T-helper 2 cell (primary cell): ENCODE results near the gene SPTBN1.

ENCODE experiments used
- DNase-seq, 5 experiments: peaks; one replicate each; pipeline versions ENCODE4 v3.0.0 to v3.0.0-alpha.2; 2012 to 2022

SPTBN1 gene

GRCh38 chr2:54577944-54578647 lies 122.0 kb downstream of the SPTBN1 start:
- DNase-seq: no peak

- no peak for DNase-seq
Observed at GRCh38 chr2:54578648-54579045, 122.5 kb downstream of the SPTBN1 start.

- no peak for DNase-seq
Observed at GRCh38 chr2:54579061-54579681, 123.0 kb downstream of the SPTBN1 start.

GRCh38 chr2:54579682-54580620 lies 123.8 kb downstream of the SPTBN1 start:
- DNase-seq: peak in 3 of 5 experiments; percentile 31 to 82 (median 70)

- peak in 1 of 5 experiments; percentile 38 for DNase-seq
Observed at GRCh38 chr2:54581326-54582039, 125.4 kb downstream of the SPTBN1 start.

GRCh38 chr2:54582987-54583386 lies 126.9 kb downstream of the SPTBN1 start:
- DNase-seq: no peak

GRCh38 chr2:54584598-54584997 lies 128.5 kb downstream of the SPTBN1 start:
- DNase-seq: no peak

- no peak for DNase-seq
Observed at GRCh38 chr2:54585136-54585733, 129.1 kb downstream of the SPTBN1 start.

- DNase-seq: no peak
Observed at GRCh38 chr2:54586062-54586461, 129.9 kb downstream of the SPTBN1 start.

GRCh38 chr2:54586494-54586893 lies 130.4 kb downstream of the SPTBN1 start:
- no peak for DNase-seq

- no peak for DNase-seq
Observed at GRCh38 chr2:54587171-54588016, 131.3 kb downstream of the SPTBN1 start.

GRCh38 chr2:54588244-54588899 lies 132.2 kb downstream of the SPTBN1 start:
- peak in 1 of 5 experiments; percentile 33 for DNase-seq

GRCh38 chr2:54589038-54589339 lies 132.9 kb downstream of the SPTBN1 start:
- no peak for DNase-seq

- DNase-seq: peak in 2 of 5 experiments; percentile 27 to 87
Observed at GRCh38 chr2:54589340-54590215, 133.5 kb downstream of the SPTBN1 start.

GRCh38 chr2:54590216-54591120 lies 134.3 kb downstream of the SPTBN1 start:
- DNase-seq: no peak

GRCh38 chr2:54591551-54591950 lies 135.4 kb downstream of the SPTBN1 start:
- DNase-seq: no peak

GRCh38 chr2:54593249-54593648 lies 137.1 kb downstream of the SPTBN1 start:
- DNase-seq: no peak

- DNase-seq: no peak
Observed at GRCh38 chr2:54594048-54594447, 137.9 kb downstream of the SPTBN1 start.
